Nucleus accumbens (tissue), 56 donors: ENCODE measurements around the gene MGLL.
A peak's percentile ranks its signal among the peaks of the same experiment; 100 is the strongest.

ENCODE experiments used
- DNase-seq, 56 donors: peaks; one replicate each; lab custom pipeline; 2025; lab: John Stamatoyannopoulos, UW

MGLL gene

GRCh38 chr3:127732879-127733350 lies 89.4 kb downstream of the MGLL start:
- DNase-seq: no peak

DNA sequence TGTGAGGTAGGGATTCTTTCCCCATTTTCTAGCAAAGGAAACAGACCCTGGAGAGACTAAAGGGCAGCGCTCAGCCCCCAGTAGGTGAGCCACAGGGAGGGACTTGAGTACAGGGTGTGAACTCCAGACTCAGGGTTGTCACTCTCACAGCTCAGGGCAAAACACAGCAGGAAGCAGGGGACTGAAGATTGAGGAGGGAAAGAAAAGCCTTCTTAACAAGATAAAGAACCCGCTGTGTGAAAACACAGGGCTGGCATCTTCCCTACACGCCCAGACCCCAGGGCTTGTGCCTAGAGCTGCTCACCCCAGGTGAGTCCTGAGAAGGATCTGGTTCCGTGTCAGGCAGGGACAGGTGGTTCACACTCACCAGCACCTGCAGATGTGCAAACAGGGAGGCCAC lies 90.0 kb downstream of the MGLL start:
- no peak for DNase-seq

DNA sequence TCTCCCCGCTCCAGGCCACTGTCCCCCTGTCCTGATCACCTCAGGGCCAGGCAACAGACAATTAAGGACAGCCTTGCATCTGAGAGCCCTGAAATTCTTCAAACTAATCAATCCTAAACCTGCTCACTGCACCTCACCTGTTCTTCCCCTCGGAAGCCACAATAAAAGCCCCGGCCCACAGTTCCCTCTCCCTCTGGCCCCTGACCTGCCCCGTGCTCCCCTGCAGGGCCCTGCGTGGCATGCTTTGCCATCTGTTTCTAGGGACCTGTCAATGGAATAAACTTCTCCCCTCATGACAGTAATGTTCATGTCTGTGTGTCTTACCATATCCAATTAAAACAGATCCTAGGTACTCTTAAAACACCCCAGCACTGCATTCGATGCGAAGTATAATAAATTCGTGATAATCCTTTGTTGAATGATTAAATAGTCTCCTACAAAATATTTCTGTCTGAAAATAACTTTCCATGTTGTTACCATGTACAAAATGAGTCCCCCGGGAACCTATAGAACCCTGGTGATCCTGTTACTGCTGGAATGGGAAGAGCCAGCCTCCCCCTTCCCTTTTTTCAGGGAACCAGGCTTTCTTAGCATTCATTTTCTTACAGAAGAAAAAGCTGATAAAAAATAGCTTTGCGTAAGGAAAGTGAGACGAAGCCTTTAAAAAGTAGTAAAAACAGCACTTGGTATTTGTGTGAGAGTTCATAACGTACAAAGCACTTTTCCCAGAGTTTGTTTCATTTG lies 90.6 kb downstream of the MGLL start:
- DNase-seq: no peak

DNA sequence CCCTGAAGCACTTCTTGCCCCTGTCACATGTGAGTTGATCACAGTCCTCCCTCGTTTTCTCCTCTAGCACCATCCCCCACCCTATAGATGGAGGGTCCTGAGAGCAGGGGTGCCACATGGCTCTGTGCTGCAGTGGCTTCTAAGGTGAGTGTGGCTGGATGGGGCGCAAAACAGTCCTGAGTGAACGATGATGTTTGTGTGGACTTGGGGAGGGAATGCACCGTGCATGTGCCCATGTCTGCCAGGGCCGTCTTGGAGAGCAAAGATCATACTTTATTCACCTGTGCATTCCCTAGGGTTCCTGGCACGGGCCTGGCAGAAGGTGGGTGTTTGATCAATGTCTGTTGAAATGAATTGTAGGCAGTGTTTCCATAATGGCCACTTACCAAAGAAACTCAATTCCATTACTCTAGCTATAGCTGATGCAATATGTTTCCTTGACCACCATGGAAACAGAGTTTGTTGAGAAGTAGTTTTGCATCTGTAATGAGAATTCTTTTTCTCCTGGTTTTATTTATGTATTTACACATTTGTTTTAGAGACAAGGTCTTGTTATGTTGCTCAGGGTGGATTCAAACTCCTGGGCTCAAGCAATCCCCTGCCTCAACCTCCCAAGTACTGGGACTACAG lies 91.5 kb downstream of the MGLL start:
- no peak for DNase-seq

DNA sequence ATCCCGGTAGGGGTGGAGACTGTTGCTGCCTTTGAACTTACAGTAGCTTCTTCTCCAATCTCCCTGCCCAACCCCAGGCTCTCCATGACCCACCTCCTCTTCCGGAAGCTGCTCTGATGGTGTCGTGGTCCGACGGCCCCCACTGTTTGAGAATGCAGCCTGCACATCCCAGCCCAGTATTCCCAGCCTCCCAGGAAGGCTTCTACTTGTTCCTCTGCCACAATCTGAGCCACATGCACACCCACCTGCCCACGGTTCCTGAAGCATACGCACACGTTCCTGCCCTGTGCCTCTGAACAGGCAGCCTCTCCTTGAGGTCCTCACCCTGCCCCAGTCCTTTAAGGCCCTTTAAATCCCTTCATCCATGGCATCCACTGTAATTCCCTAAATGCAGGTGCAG lies 92.1 kb downstream of the MGLL start:
- DNase-seq: no peak

GRCh38 chr3:127729556-127730056 lies 92.7 kb downstream of the MGLL start:
- no peak for DNase-seq

- DNase-seq: no peak
Measured at GRCh38 chr3:127728417-127729015, 93.8 kb downstream of the MGLL start.

- no peak for DNase-seq
Measured at GRCh38 chr3:127726894-127727293, 95.4 kb downstream of the MGLL start.

DNA sequence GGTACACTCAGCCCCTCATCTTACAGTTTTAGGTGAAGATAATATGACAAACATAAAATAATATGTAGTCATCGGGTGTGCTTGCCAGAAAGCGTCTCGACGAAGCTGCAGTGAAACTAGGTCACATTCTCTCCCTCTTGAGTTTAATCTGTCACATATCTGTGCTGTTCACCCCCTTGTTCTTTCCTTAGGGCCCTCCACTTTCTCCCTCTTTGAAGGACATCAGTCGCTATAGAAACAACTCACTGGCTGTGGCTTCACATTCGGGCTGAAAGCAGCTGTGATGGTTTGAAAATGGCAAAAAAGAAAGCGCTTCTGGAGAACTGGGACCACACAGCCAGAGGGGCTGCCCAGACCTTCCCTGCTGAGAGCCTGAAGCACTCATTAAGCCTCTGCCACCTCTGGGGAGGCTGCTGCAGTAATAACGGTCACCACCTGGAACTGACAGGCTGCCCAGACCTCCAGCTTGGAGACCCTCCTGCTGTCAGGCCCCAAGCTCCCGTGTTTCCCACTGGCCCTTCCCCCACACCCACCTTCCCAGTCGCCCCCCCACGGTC lies 99.2 kb downstream of the MGLL start:
- no peak for DNase-seq

DNA sequence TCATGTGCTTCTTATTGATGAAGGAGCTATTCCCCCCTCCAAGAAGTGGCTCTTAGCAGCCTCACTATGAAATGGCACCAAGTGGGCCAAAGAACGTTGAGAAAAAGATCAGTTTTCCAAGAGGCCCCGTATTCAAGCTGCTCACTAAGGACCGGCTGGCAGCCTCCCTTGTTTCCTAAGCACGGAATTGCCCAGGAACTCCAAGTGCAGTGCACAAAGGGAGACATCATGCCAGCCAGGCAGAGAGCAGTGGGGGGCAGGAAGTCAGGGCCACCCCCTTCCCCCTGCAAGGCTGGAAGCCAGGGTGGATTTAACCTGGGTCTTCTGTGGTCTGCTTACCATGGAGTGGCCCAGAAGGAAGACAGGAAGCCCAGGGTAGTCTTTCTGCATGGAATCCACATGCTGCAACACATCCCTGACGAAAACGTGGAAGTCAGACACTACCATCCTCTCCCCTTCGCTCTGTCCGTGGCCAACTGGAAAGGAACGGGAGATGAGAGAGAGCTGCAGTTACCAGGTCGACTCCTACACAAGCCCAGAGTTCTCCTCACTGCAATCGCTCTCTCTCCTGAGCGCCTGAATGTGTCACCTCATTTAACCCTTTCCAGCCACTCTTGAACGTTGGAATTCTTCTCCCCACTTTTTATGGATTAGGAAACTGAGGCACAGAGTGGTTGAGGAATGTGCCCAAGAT lies 100.1 kb downstream of the MGLL start:
- DNase-seq: peak in 7 of 56 donors; percentile 12 to 52 (median 27)

GRCh38 chr3:127720985-127721935 lies 101.1 kb downstream of the MGLL start:
- no peak for DNase-seq

DNA sequence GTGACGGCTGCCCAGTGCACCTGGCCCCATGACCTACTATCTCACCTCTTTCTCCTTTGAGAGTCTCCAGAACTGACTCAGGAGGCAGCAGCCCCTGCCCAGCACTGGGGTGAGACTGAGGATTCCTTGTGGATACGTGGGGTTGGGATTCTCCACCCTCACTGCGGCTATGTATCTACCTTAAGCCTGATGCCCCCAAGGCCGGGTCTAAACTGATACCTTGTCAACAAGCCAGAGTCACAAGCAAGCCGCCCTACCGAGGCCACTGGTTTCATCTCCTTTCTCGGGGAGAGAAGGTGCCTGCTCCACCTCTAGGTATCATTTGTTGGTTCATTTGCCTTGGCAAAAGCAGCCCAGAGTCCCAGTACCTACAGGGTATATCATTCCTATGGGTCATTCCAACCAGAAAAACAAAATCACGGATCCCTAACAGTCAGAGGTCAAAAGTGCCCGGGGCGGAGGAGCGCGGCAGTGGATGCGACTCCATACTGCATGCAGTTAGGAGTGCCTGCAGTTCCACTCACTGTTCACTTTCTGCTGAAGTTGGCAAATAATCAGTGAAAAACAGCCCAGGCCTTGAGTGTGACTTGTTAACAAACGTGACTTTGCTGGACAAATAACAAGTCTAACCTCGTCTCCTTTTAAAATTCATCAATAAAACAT lies 102.0 kb downstream of the MGLL start:
- no peak for DNase-seq

GRCh38 chr3:127719369-127719768 lies 102.9 kb downstream of the MGLL start:
- DNase-seq: no peak

- DNase-seq: no peak
Measured at GRCh38 chr3:127718916-127719290, 103.4 kb downstream of the MGLL start.

GRCh38 chr3:127718245-127718915 lies 103.9 kb downstream of the MGLL start:
- DNase-seq: no peak

DNA sequence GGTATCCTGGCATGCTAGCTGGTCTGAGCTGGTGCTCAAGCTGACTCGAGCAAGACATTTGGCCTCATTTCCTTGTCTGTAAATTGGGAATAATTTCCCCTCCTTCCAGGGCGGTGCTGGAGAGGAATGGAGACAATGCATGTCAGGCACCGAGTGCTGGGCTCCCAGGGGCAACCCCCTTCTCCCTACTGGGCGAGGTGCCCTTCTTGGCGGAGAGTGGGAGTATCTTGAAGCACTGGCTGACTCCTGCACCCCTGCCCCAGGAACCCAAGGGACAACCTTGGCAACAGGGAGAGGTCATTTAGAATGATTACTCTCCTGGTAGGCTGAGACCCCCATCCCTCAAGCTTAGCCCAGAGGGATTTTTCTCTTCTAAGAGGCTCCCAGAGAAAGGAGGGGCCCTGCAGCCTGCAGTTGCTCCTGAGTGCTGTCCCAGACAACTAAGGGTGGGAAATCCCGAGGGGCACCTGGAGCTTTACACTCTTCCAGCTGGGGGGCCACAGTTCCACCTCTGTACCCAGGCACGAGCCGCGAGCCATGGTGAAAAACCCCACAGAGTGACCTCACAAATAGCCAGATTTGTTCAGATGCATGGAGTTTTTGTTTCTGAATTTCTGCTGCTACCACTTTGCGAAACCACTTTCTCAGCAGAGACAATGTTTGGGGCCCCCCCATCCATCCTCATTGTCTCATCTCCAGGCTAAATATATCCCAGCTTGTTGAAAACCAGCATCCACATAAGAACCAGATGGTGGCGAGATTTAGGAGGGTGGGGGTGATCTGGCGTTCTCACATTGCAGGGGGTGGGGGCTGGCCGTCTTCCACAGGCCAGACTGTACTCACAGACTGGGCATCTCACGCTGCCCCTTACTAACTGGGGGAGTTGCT lies 104.7 kb downstream of the MGLL start:
- peak in 1 of 56 donors; percentile 32 for DNase-seq

DNA sequence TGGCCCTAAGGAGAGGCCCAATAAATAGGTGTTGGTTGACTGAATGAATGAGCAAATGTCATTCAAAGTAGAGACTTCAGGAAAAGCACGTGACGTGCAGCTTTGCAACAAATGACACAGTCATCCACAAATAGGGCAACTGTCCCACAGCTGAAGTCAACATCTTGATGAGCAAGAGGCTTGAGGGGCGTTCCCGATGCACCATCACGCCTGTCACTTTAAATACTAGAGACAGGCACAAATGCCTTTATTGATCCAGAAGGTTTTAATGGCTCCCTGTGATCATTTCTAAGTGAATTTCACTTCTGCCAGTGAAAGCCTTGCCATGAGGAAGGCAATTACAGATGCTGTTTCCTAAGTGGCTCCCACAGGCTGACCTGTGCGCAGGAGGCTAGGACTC lies 105.9 kb downstream of the MGLL start:
- DNase-seq: peak in 2 of 56 donors; percentile 19 to 48
